ENCODE measurements around the gene RBBP8NL. TPM values are rescaled to one million over a fixed set of nuclear protein-coding genes. Genes with fewer than 3 reads are reported as not detected.

RBBP8NL gene
- total and polyA plus RNA-seq, 2 of the 8 experiments (the other 6 are each of a cell fraction or from before 2014, with no cell fraction given), result 0.43 to 0.48 TPM

- TF ChIP-seq RNF2 (IDR thresholded peaks at IDR 0.05; ENCODE audit: borderline replicate concordance, low read depth, low read length, missing control alignments, poor library complexity, severe bottlenecking), result no peak
- no peak for TF ChIP-seq ASH2L (IDR thresholded peaks at IDR 0.05; ENCODE audit: low read length)
- TF ChIP-seq, protein P1, sequence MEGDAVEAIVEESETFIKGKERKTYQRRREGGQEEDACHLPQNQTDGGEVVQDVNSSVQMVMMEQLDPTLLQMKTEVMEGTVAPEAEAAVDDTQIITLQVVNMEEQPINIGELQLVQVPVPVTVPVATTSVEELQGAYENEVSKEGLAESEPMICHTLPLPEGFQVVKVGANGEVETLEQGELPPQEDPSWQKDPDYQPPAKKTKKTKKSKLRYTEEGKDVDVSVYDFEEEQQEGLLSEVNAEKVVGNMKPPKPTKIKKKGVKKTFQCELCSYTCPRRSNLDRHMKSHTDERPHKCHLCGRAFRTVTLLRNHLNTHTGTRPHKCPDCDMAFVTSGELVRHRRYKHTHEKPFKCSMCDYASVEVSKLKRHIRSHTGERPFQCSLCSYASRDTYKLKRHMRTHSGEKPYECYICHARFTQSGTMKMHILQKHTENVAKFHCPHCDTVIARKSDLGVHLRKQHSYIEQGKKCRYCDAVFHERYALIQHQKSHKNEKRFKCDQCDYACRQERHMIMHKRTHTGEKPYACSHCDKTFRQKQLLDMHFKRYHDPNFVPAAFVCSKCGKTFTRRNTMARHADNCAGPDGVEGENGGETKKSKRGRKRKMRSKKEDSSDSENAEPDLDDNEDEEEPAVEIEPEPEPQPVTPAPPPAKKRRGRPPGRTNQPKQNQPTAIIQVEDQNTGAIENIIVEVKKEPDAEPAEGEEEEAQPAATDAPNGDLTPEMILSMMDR (IDR thresholded peaks at IDR 0.05; ENCODE audit: control extremely low read depth in 1 of 3, insufficient read depth in 1 of 3, low read depth in 1 of 3, low read length in 3 of 3), result no peak
- no peak for TF ChIP-seq TAF7 (optimal IDR thresholded peaks at IDR 0.05; ENCODE audit: borderline replicate concordance, low read depth, low read length)
- TF ChIP-seq RBBP5 (IDR thresholded peaks at IDR 0.05; ENCODE audit: borderline replicate concordance, low read depth, low read length), result no peak
Observed at GRCh38 chr20:62392621-62393334, 34.6 kb downstream of the RBBP8NL start (continued).

Data from H1 (cell line).